Measurements from ENCODE around the gene ANGPT4. TPM values are rescaled to one million over a fixed set of nuclear protein-coding genes. Genes with fewer than 3 reads are reported as not detected.

ANGPT4 gene
- total and polyA plus RNA-seq, 2 of the 8 experiments (the other 6 are each of a cell fraction or from before 2014, with no cell fraction given), result 0.07 to 0.33 TPM

DNA sequence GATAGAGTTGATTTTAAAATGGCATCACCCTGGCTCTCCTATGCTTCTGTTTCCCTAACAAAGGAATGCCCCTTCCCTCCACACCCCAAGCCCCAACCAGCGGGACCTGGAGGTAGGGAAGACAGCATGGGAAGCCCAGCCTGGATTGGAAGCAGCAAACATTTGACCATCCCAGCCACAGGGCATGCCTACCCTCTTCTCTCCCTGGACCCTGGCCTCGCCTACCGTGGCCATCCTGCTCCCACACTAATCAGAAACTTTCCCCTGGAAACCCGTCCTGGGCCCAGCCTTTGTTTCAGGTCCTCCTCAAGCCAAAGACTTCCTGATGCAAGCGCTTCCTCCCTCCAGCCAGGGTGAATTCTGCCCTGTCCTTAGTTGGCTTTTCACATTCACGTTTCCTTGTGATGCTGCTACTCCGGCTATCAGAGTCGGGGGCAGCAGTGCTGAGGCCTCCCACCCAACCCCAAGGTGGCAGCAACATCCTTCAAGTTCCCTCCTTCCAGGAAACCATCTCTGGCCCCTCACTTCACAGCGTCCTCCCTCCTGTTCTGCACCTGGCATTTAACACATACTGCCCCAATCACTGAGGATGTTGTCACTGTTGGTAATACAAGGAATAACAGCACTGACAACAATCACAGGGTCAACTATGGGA lies 18.2 kb upstream of the ANGPT4 start:
- Histone ChIP-seq H3K79me1 (ENCODE audit: low read depth, low read length) (no peaks in the 10 kb centered on the region), H3K9me3 (ENCODE audit: insufficient read depth in 2 of 2, low read depth in 1 of 2, low read length in 1 of 2) (peaks cover 20 to 23% of the 10 kb centered on the region in 2 experiments), H3K36me3 (ENCODE audit: control insufficient read depth in 2 of 4, insufficient read depth in 4 of 4, low read length in 3 of 4) (peaks cover 0 to 3% (median 0%) of the 10 kb centered on the region in 4 experiments; a peak in 1 of 8 replicates), H4K91ac (replicated peaks; ENCODE audit: insufficient read length, low read length) (no peak overlapping the region), H2BK12ac (ENCODE audit: low read depth, low read length) (no peak overlapping the region), H3K4ac (replicated peaks; ENCODE audit: insufficient read length, low read depth, low read length) (no peak overlapping the region), H3K27me3 (replicated peaks in 1 of 4; ENCODE audit: control insufficient read depth in 3 of 4, extremely low read depth in 1 of 4, insufficient read depth in 3 of 4, low read length in 3 of 4) (no peaks in the 10 kb centered on the region), H2BK15ac (ENCODE audit: low read length) (no peak overlapping the region), H2AFZ (ENCODE audit: low read length) (no peak overlapping the region), H4K5ac (ENCODE audit: insufficient read length, low read depth, low read length) (no peak overlapping the region), H2BK20ac (ENCODE audit: low read length) (no peak overlapping the region), H3K4me3 (ENCODE audit: extremely low read depth in 1 of 4, insufficient read depth in 2 of 4, low read depth in 3 of 4, low read length in 4 of 4) (no peak overlapping the region), H2BK120ac (replicated peaks; ENCODE audit: low read depth, low read length) (no peak overlapping the region), H4K8ac (ENCODE audit: extremely low read depth, insufficient read depth, low read length) (no peak overlapping the region), H3K56ac (replicated peaks; ENCODE audit: insufficient read length, low read depth, low read length) (no peak overlapping the region), H2AK5ac (ENCODE audit: low read depth, low read length) (no peak overlapping the region), H3K4me1 (replicated peaks in 1 of 4; ENCODE audit: control insufficient read depth in 3 of 4, insufficient read depth in 4 of 4, low read length in 3 of 4) (0 out of 7 replicates have a peak, but pooled peaks cover 0 to 3% (median 0%) of the 10 kb centered on the region in 4 experiments), H3K18ac (ENCODE audit: extremely low read depth, low read length) (no peak overlapping the region), H3K9ac (replicated peaks in 1 of 4; ENCODE audit: extremely low read depth in 1 of 4, low read depth in 3 of 4, low read length in 3 of 4) (no peak overlapping the region), H2BK5ac (ENCODE audit: low read depth, low read length) (no peak overlapping the region), H3K14ac (ENCODE audit: insufficient read length) (no peak overlapping the region), H3K4me2 (ENCODE audit: insufficient read depth in 1 of 2, low read depth in 2 of 2, low read length in 2 of 2) (no peak overlapping the region), H3K23ac (ENCODE audit: insufficient read length) (no peak overlapping the region), H3K79me2 (ENCODE audit: control insufficient read depth in 1 of 2, insufficient read depth in 2 of 2, low read length in 2 of 2) (no peaks in the 10 kb centered on the region), H4K20me1 (replicated peaks in 1 of 2; ENCODE audit: control insufficient read depth in 1 of 2, insufficient read depth in 2 of 2, low read length in 2 of 2) (no peaks in the 10 kb centered on the region), H3K27ac (ENCODE audit: low read depth, low read length) (no peak overlapping the region), H3K23me2 (ENCODE audit: low read depth, low read length) (no peaks in the 10 kb centered on the region)
- TF ChIP-seq SIN3A (conservative IDR thresholded peaks at IDR 0.05 in 1 of 2, IDR thresholded peaks at IDR 0.05 in 1 of 2; ENCODE audit: low read depth in 1 of 2, low read length in 2 of 2) (no peak), RAD21 (IDR thresholded peaks at IDR 0.05 in 1 of 2, conservative IDR thresholded peaks at IDR 0.05 in 1 of 2; ENCODE audit: low read depth in 2 of 2, low read length in 2 of 2) (peak; percentile 69 to 80)
- TF ChIP-seq, protein P1, sequence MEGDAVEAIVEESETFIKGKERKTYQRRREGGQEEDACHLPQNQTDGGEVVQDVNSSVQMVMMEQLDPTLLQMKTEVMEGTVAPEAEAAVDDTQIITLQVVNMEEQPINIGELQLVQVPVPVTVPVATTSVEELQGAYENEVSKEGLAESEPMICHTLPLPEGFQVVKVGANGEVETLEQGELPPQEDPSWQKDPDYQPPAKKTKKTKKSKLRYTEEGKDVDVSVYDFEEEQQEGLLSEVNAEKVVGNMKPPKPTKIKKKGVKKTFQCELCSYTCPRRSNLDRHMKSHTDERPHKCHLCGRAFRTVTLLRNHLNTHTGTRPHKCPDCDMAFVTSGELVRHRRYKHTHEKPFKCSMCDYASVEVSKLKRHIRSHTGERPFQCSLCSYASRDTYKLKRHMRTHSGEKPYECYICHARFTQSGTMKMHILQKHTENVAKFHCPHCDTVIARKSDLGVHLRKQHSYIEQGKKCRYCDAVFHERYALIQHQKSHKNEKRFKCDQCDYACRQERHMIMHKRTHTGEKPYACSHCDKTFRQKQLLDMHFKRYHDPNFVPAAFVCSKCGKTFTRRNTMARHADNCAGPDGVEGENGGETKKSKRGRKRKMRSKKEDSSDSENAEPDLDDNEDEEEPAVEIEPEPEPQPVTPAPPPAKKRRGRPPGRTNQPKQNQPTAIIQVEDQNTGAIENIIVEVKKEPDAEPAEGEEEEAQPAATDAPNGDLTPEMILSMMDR (IDR thresholded peaks at IDR 0.05; ENCODE audit: control extremely low read depth in 1 of 3, insufficient read depth in 1 of 3, low read depth in 1 of 3, low read length in 3 of 3), result peak; percentile 64 to 83 (median 67)
- no peak for DNase-seq (ENCODE audit: low read depth in 1 of 2, low spot score in 2 of 2)
- FAIRE-seq, result no peak
- ChIA-PET CTCF (ENCODE audit: partially characterized antibody) (interaction anchor here (0.7 to 5.0 kb wide), 7 partner anchors 17 to 99 kb away, joined by 3 to 45 read pairs (median 3); no protein-coding TSS in a partner anchor), POLR2A (ENCODE audit: partially characterized antibody) (no interaction called here)
- WGBS, 2 experiments (ENCODE audit: extremely low coverage in 1 of 2, insufficient coverage in 1 of 2, insufficient read length in 1 of 2, insufficient replicate concordance in 2 of 2, low coverage in 1 of 2, low lambda C conversion rate in 2 of 2, missing lambda C conversion rate in 1 of 2), result 64% methylated on average over 9 of the region's 9 CpGs; no CpG with 5 or more reads in 1 of the 2 experiments
